Thymus (tissue), 11 donors: ENCODE measurements around the gene FBXO2. TPM values are rescaled to one million over a fixed set of nuclear protein-coding genes. Genes with fewer than 3 reads are reported as not detected.

Experiments used
- DNase-seq, 9 donors: peaks; one replicate each; pipeline ENCODE4 v3.0.0-alpha.2; 2013; ENCODE audit warnings: low spot score in 9 of 9, low read depth in 6 of 9, missing footprints in 1 of 9
- H3K27ac ChIP-seq, 2 donors: one replicate each; pipeline ENCODE4 v1.5.1; 2013; ENCODE audit warnings: control low read depth in 1 of 2, low read depth in 1 of 2, low read length in 1 of 2, mild to moderate bottlenecking in 1 of 2, moderate library complexity in 1 of 2
- H3K27me3 ChIP-seq, 2 donors: one replicate each; pipeline ENCODE4 v1.5.1; 2013; ENCODE audit warnings: low read length in 1 of 2; ENCODE audit not compliant: control insufficient read depth in 2 of 2, insufficient read depth in 1 of 2
- H3K36me3 ChIP-seq, 2 donors: one replicate each; pipeline ENCODE4 v1.5.1; 2013; ENCODE audit warnings: low read length in 1 of 2, mild to moderate bottlenecking in 1 of 2, moderate library complexity in 1 of 2; ENCODE audit not compliant: control insufficient read depth in 2 of 2, insufficient read depth in 2 of 2
- H3K4me1 ChIP-seq, 2 donors: one replicate each; pipeline ENCODE4 v1.5.1; 2013; ENCODE audit warnings: low read length in 2 of 2; ENCODE audit not compliant: control insufficient read depth in 2 of 2, insufficient read depth in 2 of 2
- H3K4me3 ChIP-seq, 2 donors: one replicate each; pipeline ENCODE4 v1.5.1; 2013; ENCODE audit warnings: low read length in 2 of 2, control low read depth in 1 of 2, mild to moderate bottlenecking in 1 of 2
- H3K9me3 ChIP-seq, 2 donors: one replicate each; pipeline ENCODE4 v1.5.1; 2013; ENCODE audit warnings: low read length in 1 of 2, mild to moderate bottlenecking in 1 of 2; ENCODE audit not compliant: control insufficient read depth in 2 of 2, insufficient read depth in 1 of 2
- WGBS: extraction: QIAGEN DNeasy Blood & Tissue Kit; methylation state at CpG from one replicate; pipeline ENCODE4 v1.1.7; 2013; 5-methylcytosine and 5-hydroxymethylcytosine counted together
- polyA plus RNA-seq: library from polyadenylated mRNA; stranded (reverse); fragments of 200-250 nt; gene quantifications from one replicate; pipeline ENCODE4 v1.2.3, GENCODE V29; 2013
- total RNA-seq: library from RNA; stranded (reverse); fragments of 120-200 nt; gene quantifications from one replicate; pipeline ENCODE4 v1.2.4, GENCODE V29; 2013
- donor health status: healthy.

FBXO2 gene
- total and polyA plus RNA-seq, 2 donors: 9.0 to 46.2 TPM

- Histone ChIP-seq H3K27me3 (peaks cover 0 to 2% of the 10 kb centered on the region in 2 donors), H3K4me1 (no peaks in the 10 kb centered on the region)
Observed at GRCh38 chr1:11628767-11629166, 25.5 kb downstream of the FBXO2 start.

GRCh38 chr1:11626551-11626950 is 27.7 kb downstream of the FBXO2 start:
- Histone ChIP-seq H3K27ac (no peak overlapping the region), H3K9me3 (no peaks in the 10 kb centered on the region), H3K4me3 (no peak overlapping the region), H3K36me3 (no peaks in the 10 kb centered on the region), H3K4me1 (no peaks in the 10 kb centered on the region), H3K27me3 (peaks cover 0 to 2% of the 10 kb centered on the region in 2 donors)
- 80% methylated on average over 3 of the region's 3 CpGs for WGBS
- no peak for DNase-seq

More at GRCh38 chr1:11628767-11629166, 25.5 kb downstream of the FBXO2 start:
- 97% methylated on average over 7 of the region's 7 CpGs for WGBS
- Histone ChIP-seq H3K36me3 (no peaks in the 10 kb centered on the region), H3K9me3 (no peaks in the 10 kb centered on the region), H3K27ac (no peak overlapping the region), H3K4me3 (no peak overlapping the region)
- DNase-seq: no peak

DNA sequence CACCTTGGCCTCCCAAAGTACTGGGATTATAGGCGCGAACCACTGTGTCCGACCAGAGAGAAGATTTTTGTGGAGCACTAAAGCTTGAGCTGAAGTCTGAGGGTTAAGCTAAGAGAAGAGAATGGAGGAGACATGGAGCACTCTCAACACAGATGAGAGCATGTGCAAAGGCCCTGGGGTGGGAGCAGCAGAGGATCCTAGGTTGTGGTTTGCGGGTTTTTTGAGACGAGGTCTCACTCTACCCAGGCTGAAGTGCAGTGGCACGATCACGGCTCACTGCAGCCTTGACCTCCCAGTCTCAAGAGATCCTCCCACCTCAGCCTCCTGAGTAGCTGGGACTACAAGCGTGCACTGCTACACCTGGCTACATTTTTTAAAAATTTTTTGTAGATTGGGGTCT is 30.5 kb downstream of the FBXO2 start:
- no peak for DNase-seq
- no peaks in the 10 kb centered on the region for H3K36me3 ChIP-seq
- H3K27me3 ChIP-seq: peaks cover 0 to 2% of the 10 kb centered on the region in 2 donors
- H3K4me1 ChIP-seq: no peaks in the 10 kb centered on the region
- no peak overlapping the region for H3K27ac ChIP-seq
- WGBS: 82% methylated on average over 8 of the region's 8 CpGs
- H3K4me3 ChIP-seq: no peak overlapping the region
- H3K9me3 ChIP-seq: no peaks in the 10 kb centered on the region

GRCh38 chr1:11622398-11622797 is 31.8 kb downstream of the FBXO2 start:
- Histone ChIP-seq H3K36me3 (no peaks in the 10 kb centered on the region), H3K27ac (no peak overlapping the region), H3K4me1 (no peaks in the 10 kb centered on the region), H3K9me3 (no peaks in the 10 kb centered on the region), H3K27me3 (peaks cover 0 to 2% of the 10 kb centered on the region in 2 donors), H3K4me3 (no peak overlapping the region)
- DNase-seq: no peak
- 64% methylated on average over 3 of the region's 3 CpGs for WGBS

DNA sequence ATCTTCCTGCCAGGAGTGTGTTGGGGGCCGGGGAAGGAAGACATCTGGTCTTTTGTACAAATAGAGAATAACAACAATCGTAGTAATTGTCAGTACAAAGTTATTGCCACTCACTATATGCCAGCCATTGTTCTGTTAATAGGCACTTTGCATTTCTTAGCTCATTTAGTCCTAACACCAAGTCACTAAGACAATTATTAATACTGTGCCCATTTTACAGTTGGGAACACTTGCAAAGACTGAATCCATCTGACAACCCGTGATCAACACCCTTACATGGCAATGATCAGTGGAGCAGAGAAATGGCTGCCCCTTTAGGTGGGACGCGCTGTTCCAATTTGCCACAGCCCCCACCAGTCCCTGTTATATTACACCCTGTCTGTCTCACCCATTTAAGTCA is 33.3 kb downstream of the FBXO2 start:
- DNase-seq: no peak
- 84% methylated on average over 5 of the region's 5 CpGs for WGBS
- H3K4me3 ChIP-seq: no peak overlapping the region
- no peaks in the 10 kb centered on the region for H3K4me1 ChIP-seq
- H3K9me3 ChIP-seq: no peaks in the 10 kb centered on the region
- H3K36me3 ChIP-seq: no peaks in the 10 kb centered on the region
- peaks cover 0 to 2% of the 10 kb centered on the region in 2 donors for H3K27me3 ChIP-seq
- no peak overlapping the region for H3K27ac ChIP-seq

DNA sequence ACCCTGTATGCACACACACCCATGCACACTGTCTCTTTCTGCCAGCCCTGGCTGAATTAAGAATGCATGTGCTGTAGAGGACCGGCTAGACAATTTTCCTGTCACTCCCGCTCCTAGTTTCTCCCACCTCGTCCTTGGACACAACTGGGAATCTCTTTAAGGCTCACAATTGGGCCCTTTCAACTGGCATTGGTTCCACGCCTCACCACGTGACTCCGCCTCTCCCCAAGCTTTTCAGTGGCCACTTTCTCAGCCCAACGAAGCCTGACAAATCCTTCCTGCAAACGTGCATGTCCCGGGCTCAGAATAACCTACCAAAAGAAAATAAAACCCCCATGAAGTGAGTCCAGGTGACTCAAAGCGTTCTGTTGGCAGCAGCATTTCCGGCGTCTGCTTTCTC is 33.8 kb downstream of the FBXO2 start:
- Histone ChIP-seq H3K27me3 (no peaks in the 10 kb centered on the region), H3K9me3 (no peaks in the 10 kb centered on the region), H3K36me3 (no peaks in the 10 kb centered on the region), H3K4me3 (no peak overlapping the region), H3K4me1 (no peaks in the 10 kb centered on the region), H3K27ac (no peak overlapping the region)
- 72% methylated on average over 12 of the region's 12 CpGs for WGBS
- no peak for DNase-seq

DNA sequence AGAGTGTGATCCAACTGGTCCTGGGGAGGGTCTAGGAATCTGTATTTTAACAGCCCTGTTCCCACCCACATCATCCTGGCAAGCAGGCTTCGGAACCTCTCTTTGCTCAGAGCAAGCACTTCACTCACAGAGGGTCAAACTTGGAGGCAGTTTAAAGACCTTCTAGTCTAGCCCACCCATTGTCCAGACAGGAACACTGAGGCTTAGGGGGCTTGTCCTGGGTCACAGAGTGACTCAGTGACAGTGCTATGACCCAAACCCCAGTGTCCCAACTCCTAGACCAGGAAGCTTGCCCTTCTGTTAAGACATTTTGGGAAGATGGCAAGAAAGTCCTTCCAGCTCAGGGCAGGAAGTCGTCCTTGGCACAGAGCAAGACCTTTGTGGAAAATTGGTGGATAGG is 36.5 kb downstream of the FBXO2 start:
- Histone ChIP-seq H3K27ac (no peak overlapping the region), H3K4me3 (no peak overlapping the region), H3K36me3 (no peaks in the 10 kb centered on the region), H3K4me1 (no peaks in the 10 kb centered on the region), H3K9me3 (no peaks in the 10 kb centered on the region), H3K27me3 (no peaks in the 10 kb centered on the region)
- DNase-seq: no peak
- 94% methylated on average over 2 of the region's 2 CpGs for WGBS

DNA sequence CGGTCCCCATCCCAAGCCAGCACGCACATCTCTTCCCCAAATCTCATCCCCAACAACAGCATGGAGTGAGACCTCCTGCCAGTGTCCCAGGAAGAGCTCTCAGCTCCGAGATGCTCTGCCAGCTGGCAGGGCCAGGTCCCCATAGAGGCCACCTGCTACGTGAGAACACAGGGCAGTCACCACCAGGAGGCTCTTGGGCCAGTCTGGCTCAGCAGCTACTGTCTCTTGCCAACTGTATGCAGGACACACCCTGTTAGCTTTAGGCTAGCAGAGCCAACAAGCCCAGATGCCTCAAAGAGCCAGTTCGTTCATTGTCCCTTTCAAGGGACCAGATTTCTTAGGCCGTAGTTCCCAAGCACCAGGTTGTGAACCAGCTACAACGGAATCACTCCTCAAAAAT is 36.9 kb downstream of the FBXO2 start:
- DNase-seq: no peak
- Histone ChIP-seq H3K27ac (no peak overlapping the region), H3K4me3 (no peak overlapping the region), H3K9me3 (no peaks in the 10 kb centered on the region), H3K4me1 (no peaks in the 10 kb centered on the region), H3K36me3 (no peaks in the 10 kb centered on the region), H3K27me3 (no peaks in the 10 kb centered on the region)
- 86% methylated on average over 7 of the region's 7 CpGs for WGBS

- WGBS: 64% methylated on average over 7 of the region's 7 CpGs
- DNase-seq: no peak
- Histone ChIP-seq H3K4me1 (no peaks in the 10 kb centered on the region), H3K36me3 (no peaks in the 10 kb centered on the region), H3K4me3 (no peak overlapping the region), H3K27ac (no peak overlapping the region), H3K27me3 (no peaks in the 10 kb centered on the region), H3K9me3 (no peaks in the 10 kb centered on the region)
Observed at GRCh38 chr1:11616766-11617165, 37.5 kb downstream of the FBXO2 start.

DNA sequence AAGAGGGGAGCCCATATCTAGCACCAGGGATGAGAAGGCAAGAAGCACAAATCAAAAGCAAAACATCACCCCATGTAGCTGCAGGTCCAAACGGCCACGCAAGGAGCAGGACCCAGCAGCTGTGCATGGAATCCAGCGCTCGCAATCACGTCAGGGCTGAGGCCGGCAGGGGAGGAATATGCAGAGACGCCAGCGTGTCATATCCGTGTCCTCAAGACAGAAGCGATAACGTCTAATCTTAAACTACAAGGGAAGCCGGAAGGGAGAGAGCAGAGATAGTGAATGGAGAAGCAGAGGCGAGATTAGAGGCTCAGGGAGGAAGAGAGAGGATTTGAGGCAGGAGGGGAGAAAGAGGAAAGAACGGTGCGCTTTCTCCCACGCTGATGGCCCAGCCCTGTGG is 39.1 kb downstream of the FBXO2 start:
- Histone ChIP-seq H3K27ac (no peak overlapping the region), H3K36me3 (no peaks in the 10 kb centered on the region), H3K4me3 (no peak overlapping the region), H3K4me1 (no peaks in the 10 kb centered on the region), H3K27me3 (no peaks in the 10 kb centered on the region), H3K9me3 (no peaks in the 10 kb centered on the region)
- no peak for DNase-seq
- 73% methylated on average over 16 of the region's 16 CpGs for WGBS
